ENCODE data around the gene ARFRP1.

ARFRP1 gene

GRCh38 chr20:63690898-63691710, 16.7 kb downstream of the ARFRP1 start:
- no peak for DNase-seq (ENCODE audit: low spot score)

DNA sequence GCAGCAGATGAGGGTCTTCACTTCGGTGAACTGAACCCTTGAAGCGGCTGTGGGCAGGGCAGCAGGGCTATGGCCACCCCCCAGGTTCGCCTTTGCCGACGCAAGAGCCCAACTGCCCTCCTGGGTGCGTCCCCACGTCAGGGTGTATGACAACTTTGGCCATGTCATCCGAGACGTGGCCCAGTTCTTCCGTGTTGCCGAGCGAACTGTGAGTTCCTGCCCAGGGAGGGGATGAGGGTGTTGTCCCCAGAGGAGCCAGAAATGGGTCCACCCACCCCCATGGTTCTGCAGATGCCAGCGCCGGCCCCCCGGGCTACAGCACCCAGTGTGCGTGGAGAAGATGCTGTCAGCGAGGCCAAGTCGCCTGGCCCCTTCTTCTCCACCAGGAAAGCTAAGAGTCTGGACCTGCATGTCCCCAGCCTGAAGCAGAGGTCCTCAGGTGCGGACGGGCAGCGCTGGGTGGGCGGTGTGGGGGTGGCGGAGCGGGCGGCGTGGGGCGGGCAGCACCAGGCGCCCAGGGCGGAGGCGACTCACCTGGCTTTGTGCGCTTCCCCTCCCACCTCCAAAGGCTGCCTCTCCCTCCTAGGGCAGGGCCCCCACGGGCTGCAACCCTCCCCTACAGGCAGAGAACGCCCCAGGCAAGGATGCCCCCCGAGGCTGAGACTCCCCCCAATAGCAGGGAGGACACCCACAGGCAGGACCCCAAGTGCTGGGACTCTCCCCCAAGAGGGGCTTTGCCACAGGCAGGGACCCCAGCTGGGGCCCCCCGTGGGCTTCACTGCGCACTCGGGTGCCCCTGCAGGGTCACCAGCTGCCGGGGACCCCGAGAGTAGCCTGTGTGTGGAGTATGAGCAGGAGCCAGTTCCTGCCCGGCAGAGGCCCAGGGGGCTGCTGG, 17.5 kb downstream of the ARFRP1 start:
- DNase-seq (ENCODE audit: low spot score) = no peak

DNA sequence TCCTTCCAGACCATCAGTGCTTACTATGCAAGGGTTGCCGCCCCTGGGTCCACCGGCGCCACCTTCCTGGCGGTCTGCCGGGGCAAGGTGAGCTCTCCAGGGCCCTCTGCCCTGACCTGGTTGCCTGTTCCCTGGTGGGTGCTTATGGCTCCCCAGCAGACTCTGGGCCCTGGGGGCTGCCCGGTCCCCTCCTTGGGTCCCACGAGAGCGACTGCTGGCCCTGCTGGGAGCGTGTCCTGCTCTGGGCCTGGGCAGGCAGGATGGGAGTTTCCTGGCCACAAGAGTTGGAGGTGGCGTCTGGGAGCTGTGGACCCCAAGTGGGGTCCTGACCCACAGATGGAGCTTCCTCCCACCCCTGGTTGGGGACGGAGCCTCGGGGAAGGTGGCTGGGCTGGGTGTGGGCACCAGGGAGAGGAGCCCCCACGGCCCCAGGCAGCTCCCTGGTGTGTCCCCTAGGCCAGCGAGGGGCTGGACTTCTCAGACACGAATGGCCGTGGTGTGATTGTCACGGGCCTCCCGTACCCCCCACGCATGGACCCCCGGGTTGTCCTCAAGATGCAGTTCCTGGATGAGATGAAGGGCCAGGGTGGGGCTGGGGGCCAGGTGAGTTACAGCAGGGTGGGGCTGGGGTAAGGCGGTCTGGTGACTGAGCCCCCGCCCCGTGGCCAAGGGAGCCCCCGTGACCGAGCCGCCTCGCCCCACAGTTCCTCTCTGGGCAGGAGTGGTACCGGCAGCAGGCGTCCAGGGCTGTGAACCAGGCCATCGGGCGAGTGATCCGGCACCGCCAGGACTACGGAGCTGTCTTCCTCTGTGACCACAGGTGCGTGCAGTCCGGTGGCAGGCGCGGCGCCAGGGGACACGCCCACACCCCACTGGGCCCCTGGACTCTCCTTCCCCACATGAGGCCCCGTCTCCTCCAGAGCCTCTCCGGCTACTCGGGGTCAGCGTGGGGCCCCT, 18.5 kb downstream of the ARFRP1 start:
- no peak for DNase-seq (ENCODE audit: low spot score)

DNA sequence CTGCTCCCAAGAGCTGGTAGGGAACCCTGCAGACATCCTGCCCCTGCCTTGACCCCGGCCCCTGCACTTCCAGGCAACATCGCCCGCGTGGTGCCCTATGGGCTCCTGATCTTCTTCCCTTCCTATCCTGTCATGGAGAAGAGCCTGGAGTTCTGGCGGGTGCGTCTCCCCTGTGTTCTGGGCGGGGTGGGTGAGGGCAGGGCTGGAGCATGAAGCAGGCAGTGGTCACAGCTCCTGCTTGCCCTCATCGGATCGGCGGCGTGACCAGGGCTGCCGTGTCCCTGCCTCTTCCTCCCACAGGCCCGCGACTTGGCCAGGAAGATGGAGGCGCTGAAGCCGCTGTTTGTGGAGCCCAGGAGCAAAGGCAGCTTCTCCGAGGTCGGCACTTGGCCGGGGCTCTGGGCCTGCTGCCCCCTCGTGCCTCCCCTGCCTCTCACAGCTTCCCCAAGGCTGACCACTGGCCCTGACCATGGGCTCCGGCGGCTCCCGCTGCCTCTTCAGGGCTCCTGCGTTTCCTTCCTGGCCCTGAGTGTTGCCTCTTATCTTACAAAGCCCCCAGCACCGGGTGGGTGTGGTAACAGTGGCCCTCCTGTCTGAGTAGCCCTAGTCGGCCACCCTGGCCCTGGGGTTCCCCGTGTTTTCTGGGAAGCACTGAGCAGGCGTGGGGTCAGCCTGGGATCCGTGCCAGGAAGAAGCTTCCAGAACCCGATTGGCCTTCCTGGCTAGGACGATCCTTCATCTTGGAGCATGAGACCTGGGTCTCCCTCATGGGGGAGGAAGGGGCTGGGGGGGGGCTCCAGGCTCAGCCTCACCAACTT, 19.3 kb downstream of the ARFRP1 start:
- no peak for DNase-seq (ENCODE audit: low spot score)

DNA sequence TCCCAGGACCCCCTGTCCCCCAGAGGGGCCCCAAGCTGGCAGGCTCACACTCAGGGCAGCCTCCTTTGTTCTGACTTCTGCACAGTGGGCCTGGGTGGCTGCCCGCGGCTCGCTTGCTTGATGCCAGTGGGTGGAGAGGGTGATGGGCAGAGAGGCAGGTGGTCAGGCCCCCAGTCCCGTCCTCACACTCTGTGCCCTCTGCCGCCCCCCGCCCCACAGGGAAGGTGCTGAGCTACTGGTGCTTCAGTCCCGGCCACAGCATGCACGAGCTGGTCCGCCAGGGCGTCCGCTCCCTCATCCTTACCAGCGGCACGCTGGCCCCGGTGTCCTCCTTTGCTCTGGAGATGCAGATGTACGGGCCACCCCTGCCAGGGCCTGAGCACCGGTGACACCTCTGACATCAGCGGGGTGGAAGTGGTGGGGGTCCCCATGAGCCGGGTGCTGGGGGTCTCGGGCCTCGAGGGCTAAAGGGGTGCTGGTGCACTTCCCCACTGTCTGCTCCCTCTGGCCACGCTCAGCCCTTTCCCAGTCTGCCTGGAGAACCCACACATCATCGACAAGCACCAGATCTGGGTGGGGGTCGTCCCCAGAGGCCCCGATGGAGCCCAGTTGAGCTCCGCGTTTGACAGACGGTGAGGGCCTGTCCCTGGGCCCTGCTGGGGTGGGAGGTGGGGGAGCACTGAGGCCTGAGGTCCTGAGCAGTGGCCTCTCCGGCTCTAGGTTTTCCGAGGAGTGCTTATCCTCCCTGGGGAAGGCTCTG, 20.2 kb downstream of the ARFRP1 start:
- no peak for DNase-seq (ENCODE audit: low spot score)

DNA sequence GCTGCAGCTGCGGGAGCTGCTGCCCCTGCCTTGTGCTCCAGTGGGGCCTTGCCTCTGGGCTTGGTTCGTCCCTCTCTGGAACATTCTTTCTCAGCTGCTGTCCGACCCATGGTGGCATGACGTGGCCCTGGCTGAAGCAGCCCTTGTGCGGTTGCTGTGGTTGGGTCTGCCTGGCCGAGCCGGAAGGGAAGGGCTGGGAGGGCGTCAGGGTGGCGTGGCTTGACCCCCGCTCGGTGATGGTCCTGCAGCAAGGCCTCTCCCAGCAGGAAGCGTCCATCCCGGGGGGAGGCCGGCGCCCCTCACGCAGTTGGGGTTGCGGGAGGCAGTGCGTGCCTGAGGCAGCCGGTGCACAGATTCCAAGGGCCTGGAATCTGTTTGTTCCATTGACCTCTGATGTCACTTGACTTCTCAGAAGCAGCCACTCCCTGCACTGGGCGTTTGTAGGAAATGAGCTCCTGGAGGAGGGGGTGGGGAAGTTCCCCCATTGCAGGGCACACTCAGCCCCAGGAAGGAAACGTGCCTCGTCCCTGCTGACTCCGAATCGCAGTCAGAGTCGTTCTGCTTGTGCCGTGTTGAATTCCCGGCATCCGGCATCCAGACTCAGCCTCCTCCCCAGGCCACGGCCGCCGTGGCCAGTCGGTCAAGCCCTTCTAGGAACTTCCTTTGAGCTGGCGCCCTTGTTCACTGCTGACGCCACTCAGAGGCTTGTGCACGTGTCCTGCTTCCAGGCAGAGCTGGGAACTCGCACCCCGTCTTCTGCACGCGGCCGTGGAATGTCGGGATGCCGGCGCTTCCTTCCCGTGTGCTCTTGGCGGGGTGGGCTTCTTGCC, 21.1 kb downstream of the ARFRP1 start:
- peak; percentile 25 for DNase-seq (ENCODE audit: low spot score)

GRCh38 chr20:63686094-63686491, 21.7 kb downstream of the ARFRP1 start:
- DNase-seq (ENCODE audit: low spot score) = no peak

GRCh38 chr20:63685269-63686026, 22.3 kb downstream of the ARFRP1 start:
- DNase-seq (ENCODE audit: low spot score) = no peak

GRCh38 chr20:63682384-63683139, 25.2 kb downstream of the ARFRP1 start:
- no peak for DNase-seq (ENCODE audit: low spot score)

GRCh38 chr20:63681609-63682142, 26.1 kb downstream of the ARFRP1 start:
- DNase-seq (ENCODE audit: low spot score) = no peak

- DNase-seq (ENCODE audit: low spot score) = no peak
Measured at GRCh38 chr20:63680857-63681608, 26.7 kb downstream of the ARFRP1 start.

DNA sequence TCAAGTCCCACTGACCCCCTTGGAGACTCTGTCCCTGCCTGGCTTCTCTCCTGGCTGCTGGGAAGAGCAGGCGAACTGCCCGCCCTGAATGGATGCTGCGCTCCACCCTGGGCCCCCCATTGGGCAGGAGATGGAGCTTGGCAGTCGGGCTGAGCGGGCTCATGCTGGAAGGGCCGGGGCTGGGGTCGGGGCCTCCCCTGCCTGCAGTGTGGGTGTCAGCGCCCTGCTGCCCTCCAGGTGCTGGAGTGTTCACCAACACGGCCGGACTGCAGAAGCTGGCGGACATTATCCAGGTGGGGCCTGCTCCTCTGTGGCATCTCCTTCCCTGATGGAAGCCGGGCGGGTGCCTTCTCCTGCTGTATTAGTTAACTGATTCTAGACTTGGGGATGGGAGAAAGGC, 27.3 kb downstream of the ARFRP1 start:
- DNase-seq (ENCODE audit: low spot score) = no peak

DNA sequence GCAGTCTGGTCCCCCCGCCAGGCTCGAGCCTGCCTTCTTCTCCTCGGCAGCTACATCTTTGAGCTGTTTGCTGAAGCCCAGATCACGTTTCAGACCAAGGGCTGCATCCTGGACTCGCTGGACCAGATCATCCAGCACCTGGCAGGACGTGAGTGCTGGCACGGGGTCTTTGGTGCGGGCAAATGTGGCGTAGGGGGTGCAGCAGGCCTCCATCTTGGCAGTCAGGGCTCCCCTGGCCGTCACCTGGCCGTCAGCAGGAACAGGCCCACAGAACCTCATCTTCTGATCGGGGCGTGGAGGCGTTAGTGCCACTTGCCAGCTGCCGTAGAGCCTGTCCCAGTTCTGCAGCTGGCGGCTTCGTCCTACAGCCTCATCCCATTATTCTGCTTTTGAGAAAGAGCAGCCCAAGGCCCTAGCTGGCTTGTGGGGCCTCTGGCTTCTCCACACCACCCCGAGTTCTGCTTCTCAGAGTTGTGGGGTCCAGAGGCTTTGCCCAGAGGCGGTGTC, 27.9 kb downstream of the ARFRP1 start:
- DNase-seq (ENCODE audit: low spot score) = no peak

GRCh38 chr20:63678667-63679465, 28.9 kb downstream of the ARFRP1 start:
- no peak for DNase-seq (ENCODE audit: low spot score)

DNA sequence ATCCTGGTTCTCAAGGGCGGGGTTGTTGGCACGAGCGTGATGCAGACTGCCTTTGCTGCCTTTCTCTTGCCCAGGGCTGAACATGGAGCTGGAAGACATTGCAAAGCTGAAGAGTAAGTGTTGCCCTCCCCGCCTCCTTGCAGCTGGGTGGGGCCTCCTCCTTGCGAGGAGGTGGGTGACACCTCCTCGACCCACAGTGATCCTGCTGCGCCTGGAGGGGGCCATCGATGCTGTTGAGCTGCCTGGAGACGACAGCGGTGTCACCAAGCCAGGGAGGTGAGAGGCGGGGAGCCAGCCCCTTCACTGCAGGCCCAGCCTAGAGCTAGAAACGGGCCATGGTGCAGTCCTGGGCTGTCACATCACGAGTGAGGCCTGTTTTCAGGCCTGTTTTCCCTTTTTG, 29.7 kb downstream of the ARFRP1 start:
- DNase-seq (ENCODE audit: low spot score) = no peak
